Mesendoderm (in vitro differentiated cells): Measurements from ENCODE around the gene RNGTT. TPM values are rescaled to one million over a fixed set of nuclear protein-coding genes. Genes with fewer than 3 reads are reported as not detected.

ENCODE experiments used
- DNase-seq: peaks from one replicate; pipeline ENCODE4 v3.0.0; 2013
- H2AK5ac ChIP-seq: 2 replicates; pipeline ENCODE4 v1.6.1; 2013; ENCODE audit warnings: low read length, inconsistent platforms
- H2BK120ac ChIP-seq: 2 replicates; pipeline ENCODE4 v1.6.1; 2013; ENCODE audit warnings: low read depth, mild to moderate bottlenecking, low read length, moderate library complexity, mixed read lengths
- H2BK15ac ChIP-seq: replicated peaks from 2 replicates; pipeline ENCODE4 v1.6.1; 2013; ENCODE audit warnings: low read depth, mild to moderate bottlenecking, moderate library complexity
- H2BK5ac ChIP-seq: 2 replicates; pipeline ENCODE4 v1.6.1; 2013; ENCODE audit warnings: low read length, inconsistent platforms
- H3K18ac ChIP-seq: 2 replicates; pipeline ENCODE4 v1.6.1; 2013; ENCODE audit warnings: mild to moderate bottlenecking, low read length, mixed read lengths
- H3K23ac ChIP-seq: one replicate; pipeline ENCODE4 v1.6.1; 2013; ENCODE audit warnings: low read length
- H3K27ac ChIP-seq: 2 replicates; pipeline ENCODE4 v1.5.1; 2013; ENCODE audit warnings: low read depth, mild to moderate bottlenecking, inconsistent platforms, low read length, moderate library complexity
- H3K27me3 ChIP-seq: 2 replicates; pipeline ENCODE4 v1.6.1; 2013; ENCODE audit warnings: low read length, control low read depth, mild to moderate bottlenecking, inconsistent platforms; ENCODE audit not compliant: insufficient read depth, poor library complexity
- H3K36me3 ChIP-seq: 2 replicates; pipeline ENCODE4 v1.6.1; 2013; ENCODE audit warnings: low read length, inconsistent platforms; ENCODE audit not compliant: control insufficient read depth, insufficient read depth
- H3K4ac ChIP-seq: one replicate; pipeline ENCODE4 v1.6.1; 2013; ENCODE audit warnings: low read depth, mild to moderate bottlenecking, low read length, moderate library complexity
- H3K4me1 ChIP-seq: 2 replicates; pipeline ENCODE4 v1.6.1; 2013; ENCODE audit warnings: low read depth, low read length, inconsistent platforms; ENCODE audit not compliant: control insufficient read depth
- H3K4me2 ChIP-seq: 2 replicates; pipeline ENCODE4 v1.6.1; 2013; ENCODE audit warnings: low read length
- H3K4me3 ChIP-seq: 2 replicates; pipeline ENCODE4 v1.5.1; 2013; ENCODE audit warnings: mild to moderate bottlenecking, low read length
- H3K56ac ChIP-seq: one replicate; pipeline ENCODE4 v1.6.1; 2013; ENCODE audit warnings: low read length
- H3K79me1 ChIP-seq: 2 replicates; pipeline ENCODE4 v1.6.1; 2013; ENCODE audit warnings: low read length, inconsistent platforms
- H3K79me2 ChIP-seq: 2 replicates; pipeline ENCODE4 v1.6.1; 2013; ENCODE audit warnings: mild to moderate bottlenecking, low read length; ENCODE audit not compliant: control insufficient read depth, insufficient read depth
- H3K9ac ChIP-seq: 2 replicates; pipeline ENCODE4 v1.6.1; 2013; ENCODE audit warnings: low read length, inconsistent platforms
- H4K5ac ChIP-seq: one replicate; pipeline ENCODE4 v1.6.1; 2013; ENCODE audit warnings: low read length
- H4K8ac ChIP-seq: one replicate; pipeline ENCODE4 v1.6.1; 2013; ENCODE audit warnings: low read depth, mild to moderate bottlenecking, control low read depth, low read length, moderate library complexity
- WGBS: extraction: QIAGEN DNeasy Blood & Tissue Kit; methylation state at CpG from one replicate; pipeline ENCODE4 v1.1.7; 2013; ENCODE audit warnings: low lambda C conversion rate, missing lambda C conversion rate; ENCODE audit not compliant: insufficient coverage; ENCODE audit errors: extremely low coverage; 5-methylcytosine and 5-hydroxymethylcytosine counted together
- polyA plus RNA-seq, 2 experiments: library from polyadenylated mRNA; stranded (reverse); fragments of 200-250 nt; gene quantifications; one replicate each; pipeline ENCODE4 v1.2.3, GENCODE V29; 2013

The RNGTT gene
- polyA plus RNA-seq (2013, experiment 1 of 2), result 13.5 TPM
- polyA plus RNA-seq (2013, experiment 2 of 2), result 13.3 TPM

DNA sequence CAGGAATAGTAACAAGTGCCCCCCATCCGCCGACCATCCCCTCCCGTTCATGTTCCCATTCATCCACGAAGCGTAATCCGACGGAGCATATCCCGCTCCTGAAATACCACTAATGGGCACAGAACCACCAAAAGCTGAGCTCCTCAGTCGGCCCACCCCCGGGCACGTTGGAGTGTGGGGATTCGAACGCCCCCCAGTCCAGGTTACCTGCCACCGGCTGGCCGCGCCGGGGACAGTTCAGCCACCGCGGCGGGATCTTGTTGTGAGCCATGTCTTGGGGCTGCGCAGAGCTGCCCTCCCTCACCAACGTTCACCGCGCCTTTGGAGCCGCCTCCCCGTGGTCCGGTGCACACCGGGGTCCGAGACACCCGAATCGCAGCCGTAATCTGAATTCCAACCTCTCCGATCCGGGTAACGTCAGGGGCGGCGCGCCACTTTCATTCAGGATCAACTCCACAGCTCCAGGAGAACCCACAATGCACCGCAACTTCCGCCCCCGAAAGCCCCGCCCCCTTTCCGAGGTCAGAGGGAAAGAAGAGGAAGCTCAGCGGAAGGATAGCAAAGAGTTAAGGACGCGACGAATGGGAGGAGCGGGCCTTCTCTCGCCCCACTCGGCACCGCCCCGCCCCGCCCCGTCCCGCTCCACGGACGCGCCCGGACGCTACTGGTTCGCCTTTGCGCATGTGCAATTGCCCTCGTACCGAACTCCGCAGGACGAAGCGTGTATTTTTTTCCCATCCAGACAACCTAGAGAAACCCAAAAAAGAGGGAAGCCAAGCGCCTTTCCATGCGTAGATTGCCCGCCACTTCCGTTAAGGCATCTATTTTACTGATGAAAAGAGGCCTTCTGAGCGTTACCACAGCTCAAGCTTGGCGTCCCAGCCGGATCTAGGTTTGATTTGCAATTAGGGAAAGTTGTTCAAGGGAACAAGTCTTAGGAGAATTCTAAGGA is at the start of gene RNGTT:
TSS of gene RNGTT (minus strand) at position 480 of the 952 bp plus-strand sequence. CDS start at position 271, 209 bp downstream.
- Histone ChIP-seq H2BK120ac (no peak within 1 kb of the TSS), H2AK5ac (no peak within 1 kb of the TSS), H3K9ac (peak within 1 kb of the TSS; percentile 98), H3K4me2 (peak within 1 kb of the TSS; percentile 92), H3K4ac (no peak within 1 kb of the TSS), H3K4me3 (peak within 1 kb of the TSS; percentile 98), H3K56ac (peak within 1 kb of the TSS; percentile 98), H2BK5ac (peak within 1 kb of the TSS; percentile 65), H3K27me3 (no peaks in the 10 kb centered on the region), H3K27ac (peak within 1 kb of the TSS; percentile 62), H3K4me1 (peaks cover 3% of the 10 kb centered on the region), H3K79me1 (peaks cover 10% of the 10 kb centered on the region), H4K5ac (peak within 1 kb of the TSS; percentile 99), H3K23ac (peak within 1 kb of the TSS; percentile 74), H3K79me2 (peaks cover 16% of the 10 kb centered on the region), H4K8ac (no peak within 1 kb of the TSS), H3K18ac (peak within 1 kb of the TSS; percentile 4), H2BK15ac (no peak within 1 kb of the TSS), H3K36me3 (no peaks in the 10 kb centered on the region)
- WGBS, result no CpG with 5 or more reads among the region's 74 CpGs
- peak; percentile 99 for DNase-seq

DNA sequence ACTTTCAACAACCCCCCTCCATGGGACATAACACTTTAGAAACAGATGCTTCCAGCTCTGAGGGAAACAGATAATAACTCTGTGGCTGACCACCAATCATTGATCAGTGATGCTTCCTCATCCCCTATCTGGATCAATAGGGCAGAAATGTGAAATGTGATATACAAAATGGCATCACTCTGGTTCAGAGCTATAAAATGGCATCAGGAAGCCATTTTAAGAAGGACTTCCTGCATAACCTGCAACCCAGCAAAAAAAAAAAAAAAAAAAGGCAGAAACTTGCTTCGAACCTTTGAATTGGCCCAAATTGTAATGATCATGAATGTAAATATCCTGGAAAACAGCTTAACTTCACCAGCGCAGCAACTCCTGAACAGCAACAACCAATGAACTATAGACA is 48.0 kb upstream of the RNGTT start:
- Histone ChIP-seq H4K5ac (no peak overlapping the region), H3K27me3 (no peaks in the 10 kb centered on the region), H3K4ac (no peak overlapping the region), H3K4me2 (no peak overlapping the region), H4K8ac (no peak overlapping the region), H3K56ac (no peak overlapping the region), H3K4me3 (no peak overlapping the region), H2BK120ac (no peak overlapping the region), H3K9ac (no peak overlapping the region), H3K79me1 (no peaks in the 10 kb centered on the region), H3K4me1 (no peaks in the 10 kb centered on the region), H2BK15ac (no peak overlapping the region), H3K79me2 (no peaks in the 10 kb centered on the region), H3K27ac (no peak overlapping the region), H3K18ac (no peak overlapping the region), H2AK5ac (no peak overlapping the region), H3K36me3 (no peaks in the 10 kb centered on the region), H3K23ac (no peak overlapping the region), H2BK5ac (no peak overlapping the region)
- WGBS, result no CpG with 5 or more reads among the region's 2 CpGs
- DNase-seq, result no peak

DNA sequence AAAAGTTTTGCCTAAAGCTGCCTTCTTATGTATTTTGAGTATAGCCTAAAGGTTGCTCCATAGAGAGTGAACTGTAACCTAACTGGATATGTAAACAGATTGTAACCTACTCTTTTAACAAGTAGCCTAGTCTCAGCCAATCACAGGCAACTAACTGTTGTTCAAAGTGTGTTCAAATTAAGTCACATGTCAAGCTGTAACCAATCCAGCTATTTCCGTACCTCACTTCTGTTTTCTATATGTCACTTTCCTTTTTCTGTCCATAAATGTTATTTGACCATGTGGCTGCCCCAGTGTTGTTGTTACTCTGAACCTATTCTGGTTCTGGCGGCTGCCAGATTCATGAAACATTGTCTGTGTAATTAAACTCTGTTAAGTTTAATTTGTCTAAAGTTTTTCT is 47.4 kb upstream of the RNGTT start:
- H3K9ac ChIP-seq, result no peak overlapping the region
- H3K4me2 ChIP-seq, result no peak overlapping the region
- H2BK15ac ChIP-seq, result no peak overlapping the region
- no peak overlapping the region for H2BK120ac ChIP-seq
- H3K18ac ChIP-seq, result no peak overlapping the region
- no peak overlapping the region for H3K23ac ChIP-seq
- no peak overlapping the region for H3K56ac ChIP-seq
- H3K36me3 ChIP-seq, result no peaks in the 10 kb centered on the region
- no peak overlapping the region for H3K27ac ChIP-seq
- no peak overlapping the region for H3K4ac ChIP-seq
- H4K5ac ChIP-seq, result no peak overlapping the region
- WGBS, result no CpG with 5 or more reads among the region's 2 CpGs
- no peak overlapping the region for H4K8ac ChIP-seq
- no peak overlapping the region for H2BK5ac ChIP-seq
- H3K79me2 ChIP-seq, result no peaks in the 10 kb centered on the region
- no peaks in the 10 kb centered on the region for H3K27me3 ChIP-seq
- no peak overlapping the region for H2AK5ac ChIP-seq
- H3K4me1 ChIP-seq, result no peaks in the 10 kb centered on the region
- H3K4me3 ChIP-seq, result no peak overlapping the region
- H3K79me1 ChIP-seq, result no peaks in the 10 kb centered on the region
- DNase-seq, result no peak

- Histone ChIP-seq H2BK15ac (no peak overlapping the region), H3K4me1 (no peaks in the 10 kb centered on the region), H3K4ac (no peak overlapping the region), H3K18ac (no peak overlapping the region), H2BK5ac (no peak overlapping the region), H2AK5ac (no peak overlapping the region), H3K4me3 (no peak overlapping the region), H3K9ac (no peak overlapping the region), H4K8ac (no peak overlapping the region), H3K27ac (no peak overlapping the region), H4K5ac (no peak overlapping the region), H3K79me2 (no peaks in the 10 kb centered on the region), H3K27me3 (no peaks in the 10 kb centered on the region), H3K79me1 (no peaks in the 10 kb centered on the region), H3K4me2 (no peak overlapping the region), H3K36me3 (no peaks in the 10 kb centered on the region), H3K56ac (no peak overlapping the region), H2BK120ac (no peak overlapping the region), H3K23ac (no peak overlapping the region)
- WGBS, result no CpG with 5 or more reads among the region's 5 CpGs
- DNase-seq, result no peak
Observed at GRCh38 chr6:89009624-89010059, 46.2 kb upstream of the RNGTT start.

GRCh38 chr6:89008815-89009374 is 45.5 kb upstream of the RNGTT start:
- Histone ChIP-seq H4K5ac (no peak overlapping the region), H4K8ac (no peak overlapping the region), H3K4me2 (no peak overlapping the region), H3K23ac (no peak overlapping the region), H3K27ac (no peak overlapping the region), H2BK120ac (no peak overlapping the region), H2BK5ac (no peak overlapping the region), H3K56ac (no peak overlapping the region), H3K79me2 (no peaks in the 10 kb centered on the region), H3K4ac (no peak overlapping the region), H2BK15ac (no peak overlapping the region), H2AK5ac (no peak overlapping the region), H3K36me3 (no peaks in the 10 kb centered on the region), H3K18ac (no peak overlapping the region), H3K9ac (no peak overlapping the region), H3K79me1 (no peaks in the 10 kb centered on the region), H3K4me1 (no peaks in the 10 kb centered on the region), H3K27me3 (no peaks in the 10 kb centered on the region), H3K4me3 (no peak overlapping the region)
- WGBS, result no CpG with 5 or more reads among the region's 5 CpGs
- no peak for DNase-seq
